WTC11 (cell line): ENCODE data around the gene SNX9. TPM values are rescaled to one million over a fixed set of nuclear protein-coding genes. Genes with fewer than 3 reads are reported as not detected.

Experiments used
- ATAC-seq: fragments of 200-7000 bp; cut with Tn5 transposase; 2 replicates; pipeline ENCODE4 v1.10.0; 2021; ENCODE audit warnings: mild to moderate bottlenecking, moderate library complexity
- CTCF ChIA-PET: fragments of 300-600 bp; sonication (Branson Sonifier 250); formaldehyde crosslinking; loops from one replicate; lab custom pipeline; 2021; ENCODE audit warnings: antibody characterized with exemption; lab: Charles Lee
- POLR2A ChIA-PET: fragments of 350-600 bp; sonication (Branson Sonifier 250); formaldehyde crosslinking; loops from one replicate; lab custom pipeline; 2021; ENCODE audit warnings: antibody characterized with exemption; lab: Charles Lee
- DNase-seq: peaks from one replicate; pipeline ENCODE4 v3.0.0; 2021; ENCODE audit warnings: low spot score
- H3K27ac Mint-ChIP-seq: 2 replicates; pipeline ENCODE4 v1.8.0; 2021; ENCODE audit warnings: mixed read lengths
- H3K27me3 Mint-ChIP-seq: 2 replicates; pipeline ENCODE4 v1.8.0; 2021; ENCODE audit warnings: low read depth, mild to moderate bottlenecking, moderate library complexity, mixed read lengths
- H3K36me3 Mint-ChIP-seq: 2 replicates; pipeline ENCODE4 v1.8.0; 2021; ENCODE audit warnings: mixed read lengths
- H3K4me1 Mint-ChIP-seq: 2 replicates; pipeline ENCODE4 v1.8.0; 2022; ENCODE audit warnings: mixed read lengths
- H3K4me3 Mint-ChIP-seq: 2 replicates; pipeline ENCODE4 v1.8.0; 2021; ENCODE audit warnings: mild to moderate bottlenecking, moderate library complexity, mixed read lengths
- H3K9me3 Mint-ChIP-seq: 2 replicates; pipeline ENCODE4 v1.8.0; 2021; ENCODE audit warnings: mixed read lengths
- E2F1 ChIP-seq: sonication (generic); formaldehyde crosslinking; IDR thresholded peaks from 2 replicates; pipeline ENCODE4 v1.8.0; 2022; ENCODE audit warnings: mild to moderate bottlenecking, missing genetic modification reagents
- FOXP1 ChIP-seq: sonication (generic); formaldehyde crosslinking; IDR thresholded peaks from 2 replicates; pipeline ENCODE4 v1.8.0; 2022; ENCODE audit warnings: missing genetic modification reagents, mild to moderate bottlenecking, moderate library complexity, borderline replicate concordance
- GABPB1 ChIP-seq: sonication (generic); formaldehyde crosslinking; IDR thresholded peaks from 2 replicates; pipeline ENCODE4 v1.8.1; 2023; ENCODE audit warnings: mild to moderate bottlenecking, missing genetic modification reagents
- GRHL2 ChIP-seq: fragments of 250-450 bp; sonication (Bioruptor Pico); IDR thresholded peaks from 2 replicates; pipeline ENCODE4 v1.8.0; 2022; ENCODE audit warnings: mild to moderate bottlenecking, moderate library complexity; ENCODE audit not compliant: insufficient replicate concordance, severe bottlenecking
- IRF2 ChIP-seq: sonication (generic); formaldehyde crosslinking; IDR thresholded peaks from 2 replicates; pipeline ENCODE4 v1.8.0; 2022; ENCODE audit warnings: low read depth, missing genetic modification reagents, borderline replicate concordance
- JUN ChIP-seq: sonication (generic); formaldehyde crosslinking; IDR thresholded peaks from 2 replicates; pipeline ENCODE4 v1.8.0; 2023; ENCODE audit warnings: mild to moderate bottlenecking, missing genetic modification reagents
- KAT7 ChIP-seq: sonication (generic); formaldehyde crosslinking; IDR thresholded peaks from 2 replicates; pipeline ENCODE4 v1.8.1; 2023; ENCODE audit warnings: missing genetic modification reagents, mild to moderate bottlenecking, borderline replicate concordance
- NFATC4 ChIP-seq: fragments of 250-450 bp; sonication (Bioruptor Pico); IDR thresholded peaks from 2 replicates; pipeline ENCODE4 v1.9.0; 2021; ENCODE audit warnings: mild to moderate bottlenecking
- NFYB ChIP-seq: sonication (generic); formaldehyde crosslinking; conservative IDR thresholded peaks from 2 replicates; pipeline ENCODE4 v1.8.0; 2022; ENCODE audit warnings: low read depth, missing genetic modification reagents
- NR2C2 ChIP-seq: sonication (generic); formaldehyde crosslinking; IDR thresholded peaks from 2 replicates; pipeline ENCODE4 v1.8.0; 2022; ENCODE audit warnings: mild to moderate bottlenecking, missing genetic modification reagents
- NR3C1 ChIP-seq: sonication (generic); formaldehyde crosslinking; conservative IDR thresholded peaks from 2 replicates; pipeline ENCODE4 v1.8.1; 2023; ENCODE audit warnings: low read depth, mild to moderate bottlenecking, missing genetic modification reagents
- OVOL2 ChIP-seq: fragments of 250-450 bp; sonication (Bioruptor Pico); IDR thresholded peaks from 2 replicates; pipeline ENCODE4 v1.9.0; 2021; ENCODE audit warnings: mild to moderate bottlenecking, borderline replicate concordance
- PRRX2 ChIP-seq: fragments of 250-450 bp; sonication (Bioruptor Pico); IDR thresholded peaks from 2 replicates; pipeline ENCODE4 v1.8.0; 2021; ENCODE audit warnings: mild to moderate bottlenecking
- RORB ChIP-seq: fragments of 250-450 bp; sonication (Bioruptor Pico); IDR thresholded peaks from 2 replicates; pipeline ENCODE4 v1.9.0; 2021; ENCODE audit warnings: mild to moderate bottlenecking
- SMAD3 ChIP-seq: sonication (generic); formaldehyde crosslinking; IDR thresholded peaks from 2 replicates; pipeline ENCODE4 v1.8.0; 2022; ENCODE audit warnings: missing genetic modification reagents, mild to moderate bottlenecking, borderline replicate concordance
- TEAD1 ChIP-seq: sonication (generic); formaldehyde crosslinking; IDR thresholded peaks from 2 replicates; pipeline ENCODE4 v1.8.0; 2022; ENCODE audit warnings: mild to moderate bottlenecking, missing genetic modification reagents
- ZNF416 ChIP-seq: fragments of 250-450 bp; sonication (Bioruptor Pico); IDR thresholded peaks from 2 replicates; pipeline ENCODE4 v1.9.0; 2021; ENCODE audit warnings: mild to moderate bottlenecking, inconsistent platforms
- total RNA-seq: library from RNA; stranded (reverse); gene quantifications from 3 replicates; pipeline ENCODE4 v1.2.3, GENCODE V29; 2021
- TF ChIP-seq, protein P1 (sequence below): fragments of 250-450 bp; sonication (Bioruptor Pico); IDR thresholded peaks from 2 replicates; pipeline ENCODE4 v1.9.0; 2021; ENCODE audit warnings: mild to moderate bottlenecking
- TF ChIP-seq, protein P2 (sequence below): sonication (generic); formaldehyde crosslinking; IDR thresholded peaks from 2 replicates; pipeline ENCODE4 v1.8.1; 2023; ENCODE audit warnings: mild to moderate bottlenecking, missing genetic modification reagents, moderate library complexity
- TF ChIP-seq, protein P3 (sequence below): fragments of 250-450 bp; sonication (Bioruptor Pico); IDR thresholded peaks from 2 replicates; pipeline ENCODE4 v2.1.2; 2022; ENCODE audit warnings: mild to moderate bottlenecking, moderate library complexity

Gene SNX9
- total RNA-seq, 1 experiment from 2014 or later: 35.0 TPM

DNA sequence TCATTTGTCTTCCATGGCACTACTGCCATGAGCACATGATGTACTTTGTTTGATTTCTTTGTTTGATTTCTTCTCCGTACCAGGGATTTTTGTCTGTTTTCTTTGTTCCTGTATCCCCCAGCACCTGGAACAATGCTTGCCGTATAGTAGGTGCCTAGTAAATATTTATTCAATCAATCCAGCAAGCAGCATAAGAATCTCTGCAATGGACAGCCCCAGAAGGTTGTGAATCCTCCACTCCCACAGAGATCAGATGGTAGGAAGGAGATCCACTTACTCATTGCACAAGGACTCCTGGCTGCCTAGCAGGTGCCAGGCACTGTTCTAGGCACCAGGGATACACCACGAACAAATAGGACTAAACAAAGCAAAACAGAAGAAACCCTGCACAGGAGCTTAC, 151.9 kb downstream of the SNX9 start (continued):
- TF ChIP-seq SMAD3 (CRISPR knock-in tag): no peak
- no peak for TF ChIP-seq TEAD1 (CRISPR knock-in tag)
- TF ChIP-seq RORB (CRISPR knock-in tag): no peak
- TF ChIP-seq JUN (CRISPR knock-in tag): no peak
- TF ChIP-seq, protein P1, sequence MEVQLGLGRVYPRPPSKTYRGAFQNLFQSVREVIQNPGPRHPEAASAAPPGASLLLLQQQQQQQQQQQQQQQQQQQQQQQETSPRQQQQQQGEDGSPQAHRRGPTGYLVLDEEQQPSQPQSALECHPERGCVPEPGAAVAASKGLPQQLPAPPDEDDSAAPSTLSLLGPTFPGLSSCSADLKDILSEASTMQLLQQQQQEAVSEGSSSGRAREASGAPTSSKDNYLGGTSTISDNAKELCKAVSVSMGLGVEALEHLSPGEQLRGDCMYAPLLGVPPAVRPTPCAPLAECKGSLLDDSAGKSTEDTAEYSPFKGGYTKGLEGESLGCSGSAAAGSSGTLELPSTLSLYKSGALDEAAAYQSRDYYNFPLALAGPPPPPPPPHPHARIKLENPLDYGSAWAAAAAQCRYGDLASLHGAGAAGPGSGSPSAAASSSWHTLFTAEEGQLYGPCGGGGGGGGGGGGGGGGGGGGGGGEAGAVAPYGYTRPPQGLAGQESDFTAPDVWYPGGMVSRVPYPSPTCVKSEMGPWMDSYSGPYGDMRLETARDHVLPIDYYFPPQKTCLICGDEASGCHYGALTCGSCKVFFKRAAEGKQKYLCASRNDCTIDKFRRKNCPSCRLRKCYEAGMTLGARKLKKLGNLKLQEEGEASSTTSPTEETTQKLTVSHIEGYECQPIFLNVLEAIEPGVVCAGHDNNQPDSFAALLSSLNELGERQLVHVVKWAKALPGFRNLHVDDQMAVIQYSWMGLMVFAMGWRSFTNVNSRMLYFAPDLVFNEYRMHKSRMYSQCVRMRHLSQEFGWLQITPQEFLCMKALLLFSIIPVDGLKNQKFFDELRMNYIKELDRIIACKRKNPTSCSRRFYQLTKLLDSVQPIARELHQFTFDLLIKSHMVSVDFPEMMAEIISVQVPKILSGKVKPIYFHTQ: no peak
- no peak for TF ChIP-seq NR3C1 (CRISPR knock-in tag)
- TF ChIP-seq IRF2 (CRISPR knock-in tag): no peak
- no peak for TF ChIP-seq ZNF416 (CRISPR knock-in tag)
- TF ChIP-seq FOXP1: no peak
- TF ChIP-seq PRRX2 (CRISPR knock-in tag): no peak
- TF ChIP-seq GRHL2 (CRISPR knock-in tag): no peak
- TF ChIP-seq, protein P2, sequence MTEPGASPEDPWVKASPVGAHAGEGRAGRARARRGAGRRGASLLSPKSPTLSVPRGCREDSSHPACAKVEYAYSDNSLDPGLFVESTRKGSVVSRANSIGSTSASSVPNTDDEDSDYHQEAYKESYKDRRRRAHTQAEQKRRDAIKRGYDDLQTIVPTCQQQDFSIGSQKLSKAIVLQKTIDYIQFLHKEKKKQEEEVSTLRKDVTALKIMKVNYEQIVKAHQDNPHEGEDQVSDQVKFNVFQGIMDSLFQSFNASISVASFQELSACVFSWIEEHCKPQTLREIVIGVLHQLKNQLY: no peak
- TF ChIP-seq NFYB: no peak

DNA sequence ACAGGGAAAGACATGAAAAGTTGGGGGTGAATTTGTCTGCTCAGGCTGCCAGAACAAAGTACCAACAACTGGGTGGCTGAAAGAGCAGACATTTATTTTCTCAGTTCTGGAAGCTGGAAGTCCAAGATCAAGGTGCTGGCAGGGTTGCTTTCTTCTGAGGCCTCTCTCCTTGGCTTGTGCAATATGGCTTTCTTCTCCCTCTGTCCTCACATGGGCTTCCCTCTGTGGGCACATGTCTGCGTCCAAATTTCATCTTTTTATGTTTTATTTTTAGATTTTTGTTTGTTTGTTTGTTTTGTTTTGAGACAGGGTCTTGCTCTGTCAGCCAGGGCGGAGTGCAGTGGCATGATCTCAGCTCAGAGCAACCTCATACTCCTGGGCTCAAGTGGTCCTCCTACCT, 152.4 kb downstream of the SNX9 start:
- no peak for TF ChIP-seq GABPB1
- no peak for TF ChIP-seq OVOL2 (CRISPR knock-in tag)
- TF ChIP-seq NR2C2 (CRISPR knock-in tag): no peak
- TF ChIP-seq KAT7 (CRISPR knock-in tag): no peak
- no peak for TF ChIP-seq NFATC4 (CRISPR knock-in tag)
- TF ChIP-seq IRF2 (CRISPR knock-in tag): no peak
- TF ChIP-seq, protein P3, sequence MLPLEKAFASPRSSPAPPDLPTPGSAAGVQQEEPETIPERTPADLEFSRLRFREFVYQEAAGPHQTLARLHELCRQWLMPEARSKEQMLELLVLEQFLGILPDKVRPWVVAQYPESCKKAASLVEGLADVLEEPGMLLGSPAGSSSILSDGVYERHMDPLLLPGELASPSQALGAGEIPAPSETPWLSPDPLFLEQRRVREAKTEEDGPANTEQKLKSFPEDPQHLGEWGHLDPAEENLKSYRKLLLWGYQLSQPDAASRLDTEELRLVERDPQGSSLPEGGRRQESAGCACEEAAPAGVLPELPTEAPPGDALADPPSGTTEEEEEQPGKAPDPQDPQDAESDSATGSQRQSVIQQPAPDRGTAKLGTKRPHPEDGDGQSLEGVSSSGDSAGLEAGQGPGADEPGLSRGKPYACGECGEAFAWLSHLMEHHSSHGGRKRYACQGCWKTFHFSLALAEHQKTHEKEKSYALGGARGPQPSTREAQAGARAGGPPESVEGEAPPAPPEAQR (CRISPR knock-in tag): no peak
- TF ChIP-seq ZNF416 (CRISPR knock-in tag): no peak
- TF ChIP-seq E2F1: no peak
- Mint-ChIP-seq H3K4me1 (peaks cover 16% of the 10 kb centered on the region), H3K36me3 (no peaks in the 10 kb centered on the region), H3K27me3 (peaks cover 26% of the 10 kb centered on the region), H3K27ac (no peak overlapping the region), H3K9me3 (no peaks in the 10 kb centered on the region), H3K4me3 (no peak overlapping the region)
- DNase-seq: no peak
- CTCF ChIA-PET: interaction anchor here (0.9 kb wide), 1 partner anchor 51 kb away, joined by 3 read pairs; no protein-coding TSS in a partner anchor
- ATAC-seq: no peak
- POLR2A ChIA-PET: no interaction called here
